Subcutaneous abdominal adipose tissue (tissue), 5 donors: ENCODE data around the gene CPT1B.
"Not testable (repeated sequence)": the region's sequence is repeated elsewhere in the genome, so short reads cannot be mapped to it uniquely, and the experiment has no call there.

ENCODE experiments used
- H3K27ac ChIP-seq: one replicate; pipeline ENCODE4 v1.7.0; 2013; ENCODE audit warnings: low read depth, mild to moderate bottlenecking, inconsistent platforms, low read length, moderate library complexity
- H3K27me3 ChIP-seq, 5 donors: one replicate each; pipeline ENCODE4 v1.7.0; 2013; ENCODE audit warnings: low read length in 5 of 5, inconsistent platforms in 1 of 5; ENCODE audit not compliant: control insufficient read depth in 5 of 5, insufficient read depth in 4 of 5
- H3K36me3 ChIP-seq, 5 donors: one replicate each; pipeline ENCODE4 v1.7.0; 2013; ENCODE audit warnings: low read length in 5 of 5; ENCODE audit not compliant: control insufficient read depth in 5 of 5, insufficient read depth in 5 of 5
- H3K4me1 ChIP-seq, 5 donors: one replicate each; pipeline ENCODE4 v1.7.0; 2013; ENCODE audit warnings: low read length in 5 of 5, mild to moderate bottlenecking in 3 of 5, moderate library complexity in 1 of 5; ENCODE audit not compliant: control insufficient read depth in 5 of 5, insufficient read depth in 5 of 5
- H3K4me3 ChIP-seq, 5 donors: one replicate each; pipeline ENCODE4 v1.7.0; 2013; ENCODE audit warnings: low read length in 5 of 5, low read depth in 1 of 5
- H3K9ac ChIP-seq, 5 donors: one replicate each; pipeline ENCODE4 v1.7.0; 2013; ENCODE audit warnings: low read length in 5 of 5, mild to moderate bottlenecking in 4 of 5, moderate library complexity in 3 of 5
- H3K9me3 ChIP-seq, 5 donors: one replicate each; pipeline ENCODE4 v1.7.0; 2013; ENCODE audit warnings: low read length in 5 of 5; ENCODE audit not compliant: control insufficient read depth in 5 of 5
- donor health status: healthy.
- donor health status: healthy.
- donor health status: healthy.
- donor health status: healthy.
- donor health status: healthy.

The CPT1B gene

GRCh38 chr22:50525104-50525857 is 52.9 kb downstream of the CPT1B start, which contains the start of gene SCO2:
SCO2 (minus strand) TSS chr22:50525598; CDS start chr22:50524411, 1,187 bp downstream.
- Histone ChIP-seq H3K9me3 (no peaks in the 10 kb centered on the region), H3K4me1 (peaks cover 7 to 59% (median 41%) of the 10 kb centered on the region in 5 donors), H3K9ac (peak within 1 kb of the TSS; percentile 26 to 92 (median 74)), H3K36me3 (peaks cover 0 to 36% (median 32%) of the 10 kb centered on the region in 5 donors), H3K4me3 (peak within 1 kb of the TSS; percentile 66 to 78 (median 68)), H3K27ac (peak within 1 kb of the TSS; percentile 95), H3K27me3 (no peaks in the 10 kb centered on the region)

DNA sequence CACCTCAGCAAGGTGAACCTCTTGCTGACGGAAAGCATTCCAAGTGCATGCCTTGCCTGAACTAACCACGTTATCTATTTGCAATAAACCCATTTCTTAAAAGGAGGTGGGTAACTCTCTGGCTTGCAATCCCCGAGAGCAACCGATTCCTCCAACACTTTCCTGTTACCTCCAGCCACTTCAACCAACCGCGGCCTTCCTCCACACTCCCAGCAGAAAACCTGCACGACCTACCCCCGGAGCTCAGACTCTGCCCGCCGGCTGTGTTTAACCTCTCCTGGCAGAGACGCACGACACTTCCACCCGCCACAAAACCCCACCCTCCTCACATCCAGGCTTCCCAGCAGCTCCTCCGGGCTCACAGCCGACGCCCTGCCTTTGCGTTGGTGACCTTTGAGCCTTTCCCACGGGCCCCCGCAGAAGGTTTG is 53.5 kb downstream of the CPT1B start:
- H3K27ac ChIP-seq: peak overlapping the region; percentile 95

DNA sequence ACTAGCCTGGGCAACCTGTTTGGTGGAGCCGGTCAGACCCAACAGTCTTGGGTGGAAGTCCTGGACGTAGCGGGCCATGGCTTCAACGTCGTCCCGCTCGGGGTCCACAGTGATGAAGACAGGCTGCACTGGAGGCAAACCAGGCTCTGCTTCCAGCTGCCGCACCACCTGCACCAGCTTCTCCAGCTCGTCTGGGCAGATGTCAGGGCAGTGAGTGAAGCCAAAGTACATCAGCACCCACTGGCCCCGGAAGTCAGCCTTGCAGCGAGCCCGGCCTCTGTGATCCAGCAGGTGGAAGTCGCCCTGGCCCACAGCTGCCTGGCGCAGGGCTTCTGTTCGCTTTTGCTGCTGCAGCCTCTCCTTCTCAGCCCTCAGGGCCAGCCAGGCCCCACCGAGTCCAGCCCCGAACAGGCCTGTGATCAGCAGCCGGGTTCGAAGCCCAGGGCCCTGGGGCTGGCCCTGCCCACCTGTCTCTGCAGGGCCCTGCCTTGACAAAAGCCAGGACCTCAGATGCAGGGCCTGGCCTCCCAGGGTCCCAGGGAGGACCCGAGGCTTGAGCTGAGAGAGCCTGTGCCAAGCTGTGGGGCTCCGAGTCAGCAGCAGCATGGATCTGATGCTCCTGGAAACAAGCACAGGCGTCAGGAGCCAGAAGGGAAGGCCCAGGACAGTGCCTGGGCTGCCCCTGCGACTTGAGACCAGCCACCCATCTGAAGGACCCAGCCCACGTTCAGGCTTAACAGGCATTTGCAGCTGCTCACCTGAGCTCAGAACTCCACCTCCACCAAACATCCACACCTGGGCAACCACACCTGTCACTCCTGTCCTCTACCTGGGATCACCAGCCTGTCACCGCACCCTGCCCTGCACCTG is 54.2 kb downstream of the CPT1B start:
- peak overlapping the region; percentile 66 to 78 (median 68) for H3K4me3 ChIP-seq
- no peaks in the 10 kb centered on the region for H3K27me3 ChIP-seq
- H3K9me3 ChIP-seq: no peaks in the 10 kb centered on the region
- H3K27ac ChIP-seq: peak overlapping the region; percentile 95
- H3K36me3 ChIP-seq: peaks cover 0 to 43% (median 39%) of the 10 kb centered on the region in 5 donors
- peaks cover 7 to 49% (median 34%) of the 10 kb centered on the region in 5 donors for H3K4me1 ChIP-seq
- H3K9ac ChIP-seq: peak overlapping the region in 3 of 5 donors; percentile 71 to 84 (median 73)

More for the DNA sequence above, 53.5 kb downstream of the CPT1B start:
- H3K9me3 ChIP-seq: no peaks in the 10 kb centered on the region
- H3K27me3 ChIP-seq: no peaks in the 10 kb centered on the region
- H3K9ac ChIP-seq: peak overlapping the region; percentile 26 to 84 (median 73)
- peaks cover 0 to 37% (median 32%) of the 10 kb centered on the region in 5 donors for H3K36me3 ChIP-seq
- peak overlapping the region; percentile 66 to 78 (median 68) for H3K4me3 ChIP-seq
- peaks cover 7 to 56% (median 40%) of the 10 kb centered on the region in 5 donors for H3K4me1 ChIP-seq

- no peak overlapping the region for H3K4me3 ChIP-seq
- H3K27me3 ChIP-seq: no peaks in the 10 kb centered on the region
- peaks cover 0 to 49% (median 44%) of the 10 kb centered on the region in 5 donors for H3K36me3 ChIP-seq
- H3K27ac ChIP-seq: no peak overlapping the region
- no peak overlapping the region for H3K9ac ChIP-seq
- no peaks in the 10 kb centered on the region for H3K9me3 ChIP-seq
- H3K4me1 ChIP-seq: peaks cover 7 to 43% (median 28%) of the 10 kb centered on the region in 5 donors
Measured at GRCh38 chr22:50523458-50523805, 54.8 kb downstream of the CPT1B start.

GRCh38 chr22:50522806-50523438 is 55.3 kb downstream of the CPT1B start:
- Histone ChIP-seq H3K9ac (no peak overlapping the region), H3K4me1 (peaks cover 7 to 38% (median 25%) of the 10 kb centered on the region in 5 donors), H3K36me3 (peaks cover 0 to 55% (median 49%) of the 10 kb centered on the region in 5 donors), H3K27ac (no peak overlapping the region), H3K4me3 (no peak overlapping the region), H3K9me3 (no peaks in the 10 kb centered on the region), H3K27me3 (no peaks in the 10 kb centered on the region)

DNA sequence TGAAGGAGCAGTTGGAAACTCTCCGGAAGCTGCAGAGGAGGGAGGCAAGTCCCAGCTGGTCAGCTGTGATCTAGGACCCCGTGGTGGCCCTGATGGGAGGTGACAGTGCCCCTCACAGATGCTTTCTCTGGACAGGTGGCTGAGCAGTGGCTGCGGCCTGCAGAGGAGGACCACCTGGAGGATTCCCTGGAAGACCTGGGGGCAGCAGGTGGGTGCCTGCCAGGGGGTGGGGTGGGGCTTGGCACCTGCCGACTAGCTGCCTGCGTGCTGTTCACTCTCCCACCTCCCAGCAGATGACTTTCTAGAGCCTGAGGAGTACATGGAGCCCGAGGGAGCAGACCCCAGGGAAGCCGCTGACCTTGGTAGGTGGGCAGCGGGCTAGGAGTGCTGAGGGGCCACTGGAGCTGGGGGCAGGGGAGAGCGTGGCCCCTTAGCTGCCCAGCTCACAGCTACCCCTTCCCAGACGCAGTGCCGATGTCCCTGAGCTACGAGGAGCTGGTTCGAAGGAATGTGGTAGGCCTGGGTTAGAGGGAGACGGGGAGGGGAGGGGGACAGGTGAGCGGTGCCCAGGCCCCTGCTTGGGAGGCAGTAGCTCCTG is 55.9 kb downstream of the CPT1B start:
- Histone ChIP-seq H3K9me3 (no peaks in the 10 kb centered on the region), H3K36me3 (peaks cover 0 to 61% (median 55%) of the 10 kb centered on the region in 5 donors), H3K27ac (no peak overlapping the region), H3K9ac (no peak overlapping the region), H3K27me3 (no peaks in the 10 kb centered on the region), H3K4me1 (peaks cover 6 to 32% (median 22%) of the 10 kb centered on the region in 5 donors), H3K4me3 (no peak overlapping the region)

DNA sequence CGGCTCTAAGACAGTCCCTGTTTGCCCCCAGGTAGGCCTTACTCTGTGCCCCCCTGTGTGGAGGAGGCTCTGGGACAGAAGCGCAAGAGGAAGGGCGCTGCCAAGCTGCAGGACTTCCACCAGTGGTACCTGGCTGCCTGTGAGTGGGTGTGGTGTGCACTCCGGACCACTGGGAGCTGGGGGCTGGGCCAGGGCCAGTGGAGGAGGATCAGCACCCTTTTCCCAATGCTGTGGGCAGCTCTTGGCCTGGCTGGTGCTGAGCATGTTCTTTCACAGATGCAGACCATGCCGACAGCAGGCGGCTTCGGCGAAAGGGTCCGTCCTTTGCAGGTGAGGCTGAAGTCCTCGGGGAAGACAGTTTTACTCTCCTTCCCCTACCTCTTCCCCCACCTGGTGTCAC is 56.5 kb downstream of the CPT1B start:
- no peaks in the 10 kb centered on the region for H3K9me3 ChIP-seq
- no peak overlapping the region for H3K27ac ChIP-seq
- no peaks in the 10 kb centered on the region for H3K27me3 ChIP-seq
- H3K4me1 ChIP-seq: peaks cover 3 to 26% (median 16%) of the 10 kb centered on the region in 5 donors
- H3K9ac ChIP-seq: no peak overlapping the region
- H3K4me3 ChIP-seq: no peak overlapping the region
- peaks cover 0 to 67% (median 61%) of the 10 kb centered on the region in 5 donors for H3K36me3 ChIP-seq

DNA sequence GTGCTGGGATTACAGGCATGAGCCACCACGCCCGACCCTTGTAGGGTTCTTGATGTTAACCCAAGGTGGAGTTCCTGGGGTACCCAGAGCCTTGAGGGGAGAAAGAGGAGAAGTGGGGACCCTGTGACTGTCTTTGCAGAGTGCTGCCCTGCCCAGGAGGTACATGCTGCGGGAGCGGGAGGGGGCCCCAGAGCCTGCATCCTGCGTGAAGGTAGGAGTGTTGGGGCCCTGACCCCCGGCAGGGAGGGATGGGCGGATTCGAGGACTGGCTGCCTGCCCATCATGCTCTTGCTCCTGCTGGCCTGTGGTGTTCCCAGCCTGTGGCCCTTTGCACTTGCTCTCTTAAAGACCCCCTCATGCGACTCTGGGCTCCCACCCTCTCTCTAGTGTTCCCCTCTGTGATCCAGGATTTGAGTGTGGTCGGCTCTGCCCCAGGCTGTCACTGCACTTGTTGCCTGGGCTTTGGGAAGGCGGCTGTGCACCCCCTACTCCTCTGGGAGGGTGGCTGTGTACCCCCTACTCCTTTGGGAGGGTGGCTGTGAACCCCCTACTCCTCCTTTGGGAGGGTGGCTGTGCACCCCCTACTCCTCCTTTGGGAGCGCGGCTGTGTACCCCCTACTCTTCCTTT is 57.3 kb downstream of the CPT1B start:
- H3K27me3 ChIP-seq: no peaks in the 10 kb centered on the region
- no peak overlapping the region for H3K9ac ChIP-seq
- peaks cover 3 to 18% (median 13%) of the 10 kb centered on the region in 5 donors for H3K4me1 ChIP-seq
- H3K4me3 ChIP-seq: no peak overlapping the region
- H3K27ac ChIP-seq: no peak overlapping the region
- no peaks in the 10 kb centered on the region for H3K9me3 ChIP-seq
- H3K36me3 ChIP-seq: peaks cover 0 to 73% (median 65%) of the 10 kb centered on the region in 5 donors

DNA sequence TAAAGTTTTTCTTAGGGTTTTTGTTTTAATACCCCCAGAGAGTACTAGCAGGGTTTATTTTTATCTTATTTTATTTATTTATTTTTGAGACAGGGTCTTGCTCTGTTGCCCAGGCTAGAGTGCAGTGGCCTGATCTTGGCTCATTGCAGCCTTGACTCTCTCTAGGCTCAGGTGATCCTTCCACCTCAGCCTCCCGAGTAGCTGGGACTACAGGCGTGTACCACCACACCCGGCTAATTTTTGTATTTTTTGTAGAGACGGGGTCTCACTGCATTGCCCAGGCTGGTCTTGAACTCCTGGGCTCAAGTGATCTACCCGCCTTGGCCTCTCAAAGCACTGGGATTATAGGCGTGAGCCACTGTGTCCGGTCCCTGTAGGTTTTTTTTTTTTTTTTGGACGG is 58.0 kb downstream of the CPT1B start:
- H3K9ac ChIP-seq, H3K27me3 ChIP-seq, H3K4me3 ChIP-seq, H3K9me3 ChIP-seq, H3K27ac ChIP-seq: not testable (repeated sequence)
- Histone ChIP-seq H3K36me3 (peaks cover 0 to 73% (median 65%) of the 10 kb centered on the region in 5 donors), H3K4me1 (peaks cover 3 to 16% (median 13%) of the 10 kb centered on the region in 5 donors)
